BE2C (cell line): Measurements from ENCODE around the gene SYNGR3.

Source experiments
- DNase-seq: peaks from one replicate; pipeline ENCODE4 v3.0.0-alpha.2; 2020
- H3K27me3 ChIP-seq: fragments of 250-450 bp; sonication (Bioruptor Pico); 2 replicates; pipeline ENCODE4 v1.5.1; 2020; ENCODE audit warnings: mild to moderate bottlenecking
- H3K36me3 ChIP-seq: fragments of 250-450 bp; sonication (Bioruptor Pico); 2 replicates; pipeline ENCODE4 v1.5.1; 2020; ENCODE audit warnings: mild to moderate bottlenecking
- H3K4me1 ChIP-seq: fragments of 250-450 bp; sonication (Bioruptor Pico); 2 replicates; pipeline ENCODE4 v1.5.1; 2020
- H3K4me3 ChIP-seq: 2 replicates; pipeline ENCODE4 v1.5.1; 2011; ENCODE audit warnings: low read depth, low read length
- H3K9me3 ChIP-seq: fragments of 250-450 bp; sonication (Bioruptor Pico); 2 replicates; pipeline ENCODE4 v1.5.1; 2020
- TF ChIP-seq, protein P1 (sequence below): IDR thresholded peaks from 2 replicates; pipeline ENCODE4 v1.5.1; 2012; ENCODE audit warnings: mild to moderate bottlenecking, low read depth, low read length

SYNGR3 gene

DNA sequence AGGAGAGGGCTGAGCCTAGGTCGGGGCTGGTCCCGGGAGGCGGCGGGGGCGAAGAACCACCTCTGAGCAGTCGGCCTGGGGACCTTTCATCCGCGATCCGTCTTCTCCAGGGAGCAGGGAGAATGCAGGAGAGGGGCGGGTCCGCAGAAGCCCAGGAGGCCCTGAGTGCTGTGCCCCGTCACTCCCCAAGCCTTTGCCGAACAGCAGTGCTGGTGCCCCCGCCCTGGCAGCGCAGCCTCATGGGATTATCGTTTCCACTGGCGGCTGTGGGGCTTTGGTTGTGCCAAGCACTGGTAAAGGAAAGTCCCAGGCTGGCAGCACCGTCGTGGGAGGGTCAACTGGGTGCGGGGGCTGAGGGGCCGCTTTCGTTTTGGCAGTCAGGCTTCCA lies 17.3 kb upstream of the SYNGR3 start:
- DNase-seq = peak; percentile 24
- Histone ChIP-seq H3K4me3 (peak overlapping the region; percentile 93), H3K36me3 (peaks cover 34% of the 10 kb centered on the region), H3K9me3 (no peaks in the 10 kb centered on the region), H3K4me1 (no peaks in the 10 kb centered on the region), H3K27me3 (no peaks in the 10 kb centered on the region)
- TF ChIP-seq, protein P1, sequence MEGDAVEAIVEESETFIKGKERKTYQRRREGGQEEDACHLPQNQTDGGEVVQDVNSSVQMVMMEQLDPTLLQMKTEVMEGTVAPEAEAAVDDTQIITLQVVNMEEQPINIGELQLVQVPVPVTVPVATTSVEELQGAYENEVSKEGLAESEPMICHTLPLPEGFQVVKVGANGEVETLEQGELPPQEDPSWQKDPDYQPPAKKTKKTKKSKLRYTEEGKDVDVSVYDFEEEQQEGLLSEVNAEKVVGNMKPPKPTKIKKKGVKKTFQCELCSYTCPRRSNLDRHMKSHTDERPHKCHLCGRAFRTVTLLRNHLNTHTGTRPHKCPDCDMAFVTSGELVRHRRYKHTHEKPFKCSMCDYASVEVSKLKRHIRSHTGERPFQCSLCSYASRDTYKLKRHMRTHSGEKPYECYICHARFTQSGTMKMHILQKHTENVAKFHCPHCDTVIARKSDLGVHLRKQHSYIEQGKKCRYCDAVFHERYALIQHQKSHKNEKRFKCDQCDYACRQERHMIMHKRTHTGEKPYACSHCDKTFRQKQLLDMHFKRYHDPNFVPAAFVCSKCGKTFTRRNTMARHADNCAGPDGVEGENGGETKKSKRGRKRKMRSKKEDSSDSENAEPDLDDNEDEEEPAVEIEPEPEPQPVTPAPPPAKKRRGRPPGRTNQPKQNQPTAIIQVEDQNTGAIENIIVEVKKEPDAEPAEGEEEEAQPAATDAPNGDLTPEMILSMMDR = no peak

DNA sequence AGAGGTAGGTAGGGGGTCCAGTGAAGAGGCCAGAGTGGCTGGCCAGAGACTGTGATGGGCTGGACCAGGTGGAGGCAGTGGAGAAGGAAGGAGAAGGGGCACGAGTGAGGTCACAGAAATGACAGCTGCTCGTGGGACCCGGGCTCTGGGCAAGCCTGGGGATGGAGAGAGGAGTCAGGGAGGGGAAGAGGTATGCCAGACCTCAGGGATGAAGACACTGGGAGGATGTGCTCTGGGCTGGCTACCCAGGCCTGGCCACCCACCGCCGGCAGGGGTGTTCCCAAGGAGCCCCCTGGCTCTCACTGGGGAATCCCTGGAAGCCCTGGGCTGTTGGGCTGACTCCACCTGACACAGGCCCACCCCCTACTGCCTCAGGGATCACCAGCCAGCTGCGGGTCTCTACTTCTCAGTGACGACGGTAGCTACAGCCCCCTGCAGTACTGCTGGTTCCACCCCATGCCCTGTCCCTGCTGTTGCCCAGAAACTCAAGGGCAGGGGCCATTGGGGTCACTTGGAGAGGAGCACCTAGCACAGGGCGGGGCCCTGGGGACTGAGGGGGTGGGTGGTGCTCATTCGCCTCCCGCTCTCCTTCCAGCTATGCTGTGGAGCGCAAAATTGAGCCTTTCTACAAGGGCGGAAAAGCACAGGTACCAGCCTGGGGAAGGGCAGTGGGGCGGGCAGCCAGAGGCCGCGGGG lies 16.2 kb upstream of the SYNGR3 start:
- H3K36me3 ChIP-seq = peaks cover 45% of the 10 kb centered on the region

DNA sequence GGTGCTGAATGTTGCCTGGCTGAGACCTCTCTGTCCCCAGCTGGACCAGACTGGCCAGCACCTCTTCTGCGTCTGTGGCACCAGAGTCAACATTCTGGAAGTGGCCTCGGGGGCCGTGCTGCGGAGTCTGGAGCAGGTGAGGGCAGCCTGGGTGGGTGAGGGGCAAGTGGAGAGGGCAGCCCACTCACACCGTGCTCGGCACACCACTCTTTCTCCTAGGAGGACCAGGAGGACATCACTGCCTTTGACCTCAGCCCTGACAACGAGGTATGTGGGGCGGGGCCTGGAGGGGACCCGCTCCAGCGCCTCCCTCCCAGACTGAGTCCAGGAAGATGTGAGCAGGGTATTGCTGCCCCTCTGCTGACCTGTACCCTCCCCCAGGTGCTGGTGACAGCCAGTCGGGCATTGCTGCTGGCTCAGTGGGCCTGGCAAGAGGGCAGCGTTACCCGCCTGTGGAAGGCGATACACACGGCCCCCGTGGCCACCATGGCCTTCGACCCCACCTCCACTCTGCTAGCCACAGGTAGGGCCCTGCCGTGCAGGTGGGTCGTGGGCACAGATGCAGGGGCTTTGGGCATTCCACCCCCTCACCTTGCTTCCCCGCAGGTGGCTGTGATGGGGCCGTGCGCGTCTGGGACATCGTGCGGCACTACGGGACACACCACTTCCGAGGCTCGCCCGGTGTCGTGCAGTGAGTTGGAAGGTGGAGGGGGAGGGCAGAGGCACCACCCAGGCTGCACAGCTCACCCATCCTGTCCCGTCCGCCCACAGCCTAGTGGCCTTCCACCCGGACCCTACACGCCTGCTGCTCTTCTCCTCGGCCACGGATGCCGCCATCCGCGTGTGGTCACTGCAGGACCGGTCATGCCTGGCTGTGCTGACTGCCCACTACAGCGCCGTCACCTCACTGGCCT lies 15.4 kb upstream of the SYNGR3 start:
- Histone ChIP-seq H3K4me1 (no peaks in the 10 kb centered on the region), H3K9me3 (no peaks in the 10 kb centered on the region), H3K36me3 (peaks cover 49% of the 10 kb centered on the region), H3K4me3 (no peak overlapping the region), H3K27me3 (no peaks in the 10 kb centered on the region)
- TF ChIP-seq, protein P1 = no peak
- no peak for DNase-seq

More for the DNA sequence above, 16.2 kb upstream of the SYNGR3 start:
- TF ChIP-seq, protein P1 = no peak
- DNase-seq = no peak
- no peak overlapping the region for H3K4me3 ChIP-seq
- no peaks in the 10 kb centered on the region for H3K4me1 ChIP-seq
- H3K9me3 ChIP-seq = no peaks in the 10 kb centered on the region
- no peaks in the 10 kb centered on the region for H3K27me3 ChIP-seq

DNA sequence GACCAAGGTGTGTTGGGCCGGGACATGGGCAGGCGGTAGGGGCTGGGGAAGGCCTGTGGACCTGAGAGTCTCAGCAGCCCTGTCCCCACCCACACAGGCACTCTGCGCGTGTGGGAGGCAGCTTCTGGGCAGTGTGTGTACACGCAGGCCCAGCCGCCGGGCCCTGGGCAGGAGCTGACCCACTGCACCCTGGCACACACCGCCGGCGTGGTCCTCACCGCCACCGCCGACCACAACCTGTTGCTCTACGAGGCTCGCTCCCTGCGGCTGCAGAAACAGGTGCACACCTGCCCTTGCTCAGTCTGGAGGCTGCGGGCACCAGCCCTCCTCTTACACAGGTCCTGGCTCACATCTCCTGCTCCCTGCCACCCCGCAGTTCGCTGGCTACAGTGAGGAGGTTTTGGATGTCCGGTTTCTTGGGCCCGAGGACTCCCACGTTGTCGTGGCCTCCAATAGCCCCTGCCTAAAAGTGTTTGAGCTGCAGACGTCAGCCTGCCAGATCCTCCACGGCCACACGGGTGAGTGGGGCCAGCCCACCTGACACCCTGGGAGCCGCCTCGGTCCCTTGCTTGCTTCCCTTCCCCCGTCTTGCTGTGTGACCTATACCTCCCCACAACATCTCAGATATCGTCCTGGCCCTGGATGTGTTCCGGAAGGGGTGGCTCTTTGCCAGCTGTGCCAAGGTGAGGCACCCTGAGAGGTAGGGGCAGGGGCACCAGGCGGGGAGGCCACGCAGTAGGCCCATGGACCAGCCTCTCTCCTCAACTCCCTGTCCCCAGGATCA lies 14.1 kb upstream of the SYNGR3 start:
- DNase-seq = no peak
- Histone ChIP-seq H3K27me3 (peaks cover 6% of the 10 kb centered on the region; the same call in 1 of the 2 replicates), H3K4me3 (no peak overlapping the region), H3K36me3 (peaks cover 49% of the 10 kb centered on the region), H3K9me3 (no peaks in the 10 kb centered on the region), H3K4me1 (no peaks in the 10 kb centered on the region)
- TF ChIP-seq, protein P1 = no peak

DNA sequence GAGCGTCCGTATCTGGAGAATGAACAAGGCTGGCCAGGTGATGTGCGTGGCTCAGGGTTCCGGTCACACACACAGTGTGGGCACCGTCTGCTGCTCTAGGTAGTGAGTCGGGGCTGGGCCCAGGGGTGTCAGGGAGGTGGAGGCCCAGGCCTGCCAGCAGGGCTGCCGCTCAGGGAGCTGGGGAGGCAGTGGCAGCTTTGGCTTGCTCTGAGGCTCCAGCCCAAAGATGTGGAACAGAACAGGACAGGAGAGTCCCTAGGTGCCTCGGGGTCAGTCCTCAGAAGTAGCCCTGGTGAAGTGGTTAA lies 13.6 kb upstream of the SYNGR3 start:
- DNase-seq = no peak
- Histone ChIP-seq H3K4me1 (no peaks in the 10 kb centered on the region), H3K4me3 (no peak overlapping the region), H3K9me3 (no peaks in the 10 kb centered on the region), H3K27me3 (peaks cover 11% of the 10 kb centered on the region; the same call in 1 of the 2 replicates), H3K36me3 (peaks cover 49% of the 10 kb centered on the region)
- TF ChIP-seq, protein P1 = no peak
